ENCODE measurements around the gene COL27A1. TPM values are rescaled to one million over a fixed set of nuclear protein-coding genes. Genes with fewer than 3 reads are reported as not detected.

COL27A1 gene
- total RNA-seq, 1 experiment from 2014 or later: 3.1 TPM

- DNase-seq (ENCODE audit: low read depth): no peak
- in situ Hi-C loops (cut with HindIII; ENCODE audit: low pct_unique_long_range_greater_than_20kb, low sequenced_read_pairs): no loop called here
Observed at GRCh38 chr9:114299286-114300152, 144.2 kb downstream of the COL27A1 start.

- in situ Hi-C loops (cut with HindIII; ENCODE audit: low pct_unique_long_range_greater_than_20kb, low sequenced_read_pairs): no loop called here
- no peak for DNase-seq (ENCODE audit: low read depth)
Observed at GRCh38 chr9:114300153-114300845, 145.0 kb downstream of the COL27A1 start.

- in situ Hi-C loops (cut with HindIII; ENCODE audit: low pct_unique_long_range_greater_than_20kb, low sequenced_read_pairs): no loop called here
- no peak for DNase-seq (ENCODE audit: low read depth)
Observed at GRCh38 chr9:114300846-114301797, 145.8 kb downstream of the COL27A1 start.

GRCh38 chr9:114301798-114302565, 146.6 kb downstream of the COL27A1 start:
- no peak for DNase-seq (ENCODE audit: low read depth)
- in situ Hi-C loops (cut with HindIII; ENCODE audit: low pct_unique_long_range_greater_than_20kb, low sequenced_read_pairs): no loop called here

- DNase-seq (ENCODE audit: low read depth): no peak
- in situ Hi-C loops (cut with HindIII; ENCODE audit: low pct_unique_long_range_greater_than_20kb, low sequenced_read_pairs): no loop called here
Observed at GRCh38 chr9:114302727-114303126, 147.4 kb downstream of the COL27A1 start.

GRCh38 chr9:114303571-114303970, 148.2 kb downstream of the COL27A1 start:
- no peak for DNase-seq (ENCODE audit: low read depth)
- in situ Hi-C loops (cut with HindIII; ENCODE audit: low pct_unique_long_range_greater_than_20kb, low sequenced_read_pairs): no loop called here

GRCh38 chr9:114303977-114304376, 148.6 kb downstream of the COL27A1 start:
- no peak for DNase-seq (ENCODE audit: low read depth)
- in situ Hi-C loops (cut with HindIII; ENCODE audit: low pct_unique_long_range_greater_than_20kb, low sequenced_read_pairs): no loop called here

- in situ Hi-C loops (cut with HindIII; ENCODE audit: low pct_unique_long_range_greater_than_20kb, low sequenced_read_pairs): no loop called here
- no peak for DNase-seq (ENCODE audit: low read depth)
Observed at GRCh38 chr9:114304416-114305188, 149.3 kb downstream of the COL27A1 start.

- DNase-seq (ENCODE audit: low read depth): no peak
- in situ Hi-C loops (cut with HindIII; ENCODE audit: low pct_unique_long_range_greater_than_20kb, low sequenced_read_pairs): no loop called here
Observed at GRCh38 chr9:114307899-114308267, 152.5 kb downstream of the COL27A1 start.

- DNase-seq (ENCODE audit: low read depth): no peak
Observed at GRCh38 chr9:114308361-114308950, 153.1 kb downstream of the COL27A1 start.

GRCh38 chr9:114309096-114309495, 153.8 kb downstream of the COL27A1 start:
- DNase-seq (ENCODE audit: low read depth): no peak
- in situ Hi-C loops (cut with HindIII; ENCODE audit: low pct_unique_long_range_greater_than_20kb, low sequenced_read_pairs): no loop called here

More at GRCh38 chr9:114308361-114308950, 153.1 kb downstream of the COL27A1 start:
- in situ Hi-C loops (cut with HindIII; ENCODE audit: low pct_unique_long_range_greater_than_20kb, low sequenced_read_pairs): no loop called here

GRCh38 chr9:114310471-114311450, 155.4 kb downstream of the COL27A1 start:
- in situ Hi-C loops (cut with HindIII; ENCODE audit: low pct_unique_long_range_greater_than_20kb, low sequenced_read_pairs): no loop called here
- DNase-seq (ENCODE audit: low read depth): no peak

- no peak for DNase-seq (ENCODE audit: low read depth)
- in situ Hi-C loops (cut with HindIII; ENCODE audit: low pct_unique_long_range_greater_than_20kb, low sequenced_read_pairs): no loop called here
Observed at GRCh38 chr9:114311571-114312512, 156.5 kb downstream of the COL27A1 start.

GRCh38 chr9:114312513-114312875, 157.2 kb downstream of the COL27A1 start:
- in situ Hi-C loops (cut with HindIII; ENCODE audit: low pct_unique_long_range_greater_than_20kb, low sequenced_read_pairs): no loop called here
- no peak for DNase-seq (ENCODE audit: low read depth)

GRCh38 chr9:114313186-114313585, 157.8 kb downstream of the COL27A1 start:
- DNase-seq (ENCODE audit: low read depth): no peak
- in situ Hi-C loops (cut with HindIII; ENCODE audit: low pct_unique_long_range_greater_than_20kb, low sequenced_read_pairs): no loop called here

Measured in Caki2 (cell line).